Panc1 (cell line): ENCODE data around the gene FRMD4A. TPM values are rescaled to one million over a fixed set of nuclear protein-coding genes. Genes with fewer than 3 reads are reported as not detected.

Source experiments
- ATAC-seq: fragments of 200-7000 bp; cut with Tn5 transposase; 2 replicates; pipeline ENCODE4 v1.9.1; 2020; ENCODE audit warnings: mild to moderate bottlenecking, moderate library complexity
- BruUV-seq: library from RNA; stranded (reverse); fragments of 400-500 nt; replicated peaks from 2 replicates; lab custom pipeline; 2021; lab: Mats Ljungman, UMichigan
- CTCF ChIA-PET: fragments of 300-600 bp; sonication (Branson Sonifier 250); formaldehyde crosslinking; loops from one replicate; lab custom pipeline; 2022; ENCODE audit warnings: antibody characterized with exemption; lab: Charles Lee
- POLR2A ChIA-PET: fragments of 300-600 bp; sonication (Branson Sonifier 250); formaldehyde crosslinking; loops from one replicate; lab custom pipeline; 2022; ENCODE audit warnings: antibody characterized with exemption; lab: Charles Lee
- DNase-seq: peaks from one replicate; pipeline ENCODE4 v3.0.0-alpha.2; 2010; ENCODE audit warnings: low read depth, low spot score
- H3K27ac ChIP-seq: 2 replicates; pipeline ENCODE4 v1.5.1; 2011; ENCODE audit warnings: mild to moderate bottlenecking, low read length, inconsistent platforms
- H3K27me3 ChIP-seq: fragments of 200-500 bp; sonication (Bioruptor generic); 2 replicates; pipeline ENCODE4 v1.6.0; 2014; ENCODE audit warnings: low read length, inconsistent platforms; ENCODE audit not compliant: control insufficient read depth, insufficient read depth
- H3K36me3 ChIP-seq: fragments of 200-500 bp; sonication (Bioruptor generic); 2 replicates; pipeline ENCODE4 v1.5.1; 2014; ENCODE audit warnings: inconsistent platforms, mild to moderate bottlenecking, low read length, moderate library complexity; ENCODE audit not compliant: control insufficient read depth, insufficient read depth
- H3K4me1 ChIP-seq: 2 replicates; pipeline ENCODE4 v1.5.1; 2011; ENCODE audit warnings: inconsistent platforms, mild to moderate bottlenecking, low read length, moderate library complexity; ENCODE audit not compliant: control insufficient read depth, insufficient read depth
- H3K4me3 ChIP-seq, 2 experiments: 2 replicates each; pipeline ENCODE4 v1.5.1; 2011 to 2012; ENCODE audit warnings: low read depth in 2 of 2, low read length in 2 of 2, mild to moderate bottlenecking in 2 of 2, inconsistent platforms in 1 of 2, moderate library complexity in 1 of 2
- H3K9me3 ChIP-seq: fragments of 200-500 bp; sonication (Bioruptor generic); 2 replicates; pipeline ENCODE4 v1.5.1; 2014; ENCODE audit warnings: low read depth, mild to moderate bottlenecking, inconsistent platforms, low read length, moderate library complexity; ENCODE audit not compliant: control insufficient read depth, insufficient read depth
- POLR2AphosphoS5 ChIP-seq: IDR thresholded peaks from 2 replicates; pipeline ENCODE4 v1.6.1; 2012; ENCODE audit warnings: mild to moderate bottlenecking, low read depth, low read length, moderate library complexity
- REST ChIP-seq, 2 experiments: IDR thresholded peaks; 2 replicates each; pipeline ENCODE4 v1.6.1; 2011 to 2012; ENCODE audit warnings: low read depth in 2 of 2, control low read depth in 1 of 2, low read length in 1 of 2, mild to moderate bottlenecking in 1 of 2, moderate library complexity in 1 of 2; ENCODE audit not compliant: insufficient read depth in 1 of 2
- SIN3A ChIP-seq: IDR thresholded peaks from 2 replicates; pipeline ENCODE4 v1.6.1; 2012; ENCODE audit warnings: low read depth, mild to moderate bottlenecking, low read length, moderate library complexity, borderline replicate concordance; ENCODE audit not compliant: insufficient read depth
- TCF7L2 ChIP-seq: IDR thresholded peaks from 2 replicates; pipeline ENCODE4 v1.6.1; 2011; ENCODE audit warnings: mild to moderate bottlenecking, low read depth, low read length, inconsistent platforms
- in situ Hi-C: cut with HindIII; loops from 2 replicates; pipeline ENCODE4 v1.10.0; 2016; ENCODE audit warnings: low sequenced_read_pairs, low pct_unique_long_range_greater_than_20kb
- intact Hi-C: fragments of 100-400 bp; cut with micrococcal nuclease; formaldehyde crosslinking; loops from one replicate; pipeline ENCODE4 v1.10.0; 2022; ENCODE audit not compliant: unreplicated experiment
- total RNA-seq: library from RNA; stranded (reverse); gene quantifications from one replicate; pipeline ENCODE4 v1.2.1, GENCODE V29; 2021; ENCODE audit not compliant: unreplicated experiment
- TF ChIP-seq, protein P1 (sequence below): fragments of 450-650 bp; IDR thresholded peaks from 2 replicates; pipeline ENCODE4 v1.5.1; 2017; ENCODE audit warnings: mild to moderate bottlenecking

FRMD4A gene
- total RNA-seq, 1 experiment from 2014 or later = 7.1 TPM

GRCh38 chr10:14254368-14254767 is 76.4 kb downstream of the FRMD4A start:
- Histone ChIP-seq H3K27ac (no peak overlapping the region), H3K9me3 (no peaks in the 10 kb centered on the region), H3K27me3 (no peaks in the 10 kb centered on the region), H3K4me1 (no peaks in the 10 kb centered on the region), H3K4me3 (no peak overlapping the region), H3K36me3 (no peaks in the 10 kb centered on the region)
- in situ Hi-C loops (no loop called here), intact Hi-C loops (no loop called here)
- CTCF ChIA-PET = no interaction called here
- no TSS peak for BruUV-seq
- no peak for TF ChIP-seq TCF7L2
- TF ChIP-seq, protein P1, sequence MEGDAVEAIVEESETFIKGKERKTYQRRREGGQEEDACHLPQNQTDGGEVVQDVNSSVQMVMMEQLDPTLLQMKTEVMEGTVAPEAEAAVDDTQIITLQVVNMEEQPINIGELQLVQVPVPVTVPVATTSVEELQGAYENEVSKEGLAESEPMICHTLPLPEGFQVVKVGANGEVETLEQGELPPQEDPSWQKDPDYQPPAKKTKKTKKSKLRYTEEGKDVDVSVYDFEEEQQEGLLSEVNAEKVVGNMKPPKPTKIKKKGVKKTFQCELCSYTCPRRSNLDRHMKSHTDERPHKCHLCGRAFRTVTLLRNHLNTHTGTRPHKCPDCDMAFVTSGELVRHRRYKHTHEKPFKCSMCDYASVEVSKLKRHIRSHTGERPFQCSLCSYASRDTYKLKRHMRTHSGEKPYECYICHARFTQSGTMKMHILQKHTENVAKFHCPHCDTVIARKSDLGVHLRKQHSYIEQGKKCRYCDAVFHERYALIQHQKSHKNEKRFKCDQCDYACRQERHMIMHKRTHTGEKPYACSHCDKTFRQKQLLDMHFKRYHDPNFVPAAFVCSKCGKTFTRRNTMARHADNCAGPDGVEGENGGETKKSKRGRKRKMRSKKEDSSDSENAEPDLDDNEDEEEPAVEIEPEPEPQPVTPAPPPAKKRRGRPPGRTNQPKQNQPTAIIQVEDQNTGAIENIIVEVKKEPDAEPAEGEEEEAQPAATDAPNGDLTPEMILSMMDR = no peak
- no peak for TF ChIP-seq REST (IDR thresholded peaks at IDR 0.05; ENCODE audit: insufficient read depth in 1 of 2, low read depth in 2 of 2, low read length in 1 of 2)
- no peak for TF ChIP-seq SIN3A
- no peak for TF ChIP-seq POLR2AphosphoS5
- DNase-seq (no peak), ATAC-seq (no peak)
- POLR2A ChIA-PET = no interaction called here

DNA sequence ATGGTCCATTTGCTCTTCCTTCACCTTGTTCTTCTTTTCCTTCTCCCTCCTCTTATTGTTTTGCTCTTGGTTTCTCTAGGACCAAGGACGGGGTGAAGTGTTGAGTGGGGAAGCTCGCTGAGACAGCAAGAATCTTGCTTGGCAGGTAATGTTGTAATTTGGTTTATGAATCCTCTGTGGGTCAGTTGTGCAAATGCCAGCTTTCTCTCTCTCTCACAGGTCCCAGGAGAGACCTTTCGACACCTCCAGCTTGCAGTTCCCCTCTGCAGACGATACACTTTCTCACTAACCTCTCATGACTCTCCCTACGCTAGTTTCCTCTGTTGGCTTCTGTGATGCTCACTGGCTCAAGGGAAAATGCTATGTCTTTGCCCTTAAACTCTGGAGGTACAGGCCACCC is 77.0 kb downstream of the FRMD4A start:
- in situ Hi-C loops (no loop called here), intact Hi-C loops (no loop called here)
- BruUV-seq = no TSS peak
- Histone ChIP-seq H3K36me3 (no peaks in the 10 kb centered on the region), H3K4me1 (no peaks in the 10 kb centered on the region), H3K4me3 (no peak overlapping the region), H3K9me3 (no peaks in the 10 kb centered on the region), H3K27ac (no peak overlapping the region), H3K27me3 (no peaks in the 10 kb centered on the region)
- POLR2A ChIA-PET = no interaction called here
- TF ChIP-seq POLR2AphosphoS5 = no peak
- TF ChIP-seq SIN3A = no peak
- DNase-seq = no peak
- CTCF ChIA-PET = no interaction called here
- ATAC-seq = no peak

DNA sequence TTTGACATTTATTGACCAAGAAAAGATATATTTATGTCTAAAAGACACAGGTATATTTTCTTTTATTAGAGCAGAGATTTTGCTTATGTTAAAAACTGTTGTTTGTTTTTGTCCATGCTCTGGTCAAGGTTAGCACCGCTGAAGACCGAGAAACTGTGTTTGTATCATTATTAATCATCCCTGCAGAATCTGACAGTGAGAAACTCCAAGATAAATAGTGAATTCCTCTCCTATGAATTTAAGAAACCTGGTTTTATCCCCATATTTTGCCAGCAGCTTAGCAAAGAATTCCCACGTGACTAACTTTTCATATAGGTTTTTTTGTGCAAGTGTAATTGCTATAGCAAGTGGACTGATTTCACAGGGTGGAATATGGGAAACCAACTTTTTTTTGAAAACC is 77.6 kb downstream of the FRMD4A start:
- no TSS peak for BruUV-seq
- intact Hi-C loops (no loop called here), in situ Hi-C loops (no loop called here)
- Histone ChIP-seq H3K27ac (no peak overlapping the region), H3K4me3 (no peak overlapping the region), H3K9me3 (no peaks in the 10 kb centered on the region), H3K4me1 (no peaks in the 10 kb centered on the region), H3K27me3 (no peaks in the 10 kb centered on the region), H3K36me3 (no peaks in the 10 kb centered on the region)
- DNase-seq = no peak
- ChIA-PET POLR2A (no interaction called here), CTCF (no interaction called here)
- ATAC-seq = no peak
- TF ChIP-seq, protein P1 = no peak
- no peak for TF ChIP-seq REST (IDR thresholded peaks at IDR 0.05; ENCODE audit: insufficient read depth in 1 of 2, low read depth in 2 of 2, low read length in 1 of 2)
- no peak for TF ChIP-seq TCF7L2
- TF ChIP-seq SIN3A = no peak
- no peak for TF ChIP-seq POLR2AphosphoS5
